SK-N-SH (cell line): ENCODE data around the gene CALD1. TPM values are rescaled to one million over a fixed set of nuclear protein-coding genes. Genes with fewer than 3 reads are reported as not detected.

Experiments
- CTCF ChIA-PET: fragments of 300-600, 350-600 bp; formaldehyde crosslinking; extraction: SDS; loops from one replicate; lab custom pipeline; 2021; lab: Yijun Ruan, JAX
- POLR2A ChIA-PET: fragments of 350-600 bp; sonication (Branson Sonifier 250); formaldehyde crosslinking; extraction: SDS; loops from one replicate; lab custom pipeline; 2020; ENCODE audit warnings: antibody characterized with exemption, inconsistent platforms; lab: Yijun Ruan, JAX
- DNase-seq: peaks from one replicate; pipeline ENCODE4 v3.0.0; 2012
- H2AFZ ChIP-seq: fragments of 200-600 bp; sonication (generic); 2 replicates; pipeline ENCODE4 v1.8.1; 2016; ENCODE audit warnings: antibody characterized with exemption, mild to moderate bottlenecking, low read depth
- H3F3A ChIP-seq: fragments of 200-600 bp; sonication (generic); replicated peaks from 2 replicates; pipeline ENCODE3; 2016; ENCODE audit warnings: antibody characterized with exemption, mild to moderate bottlenecking; ENCODE audit not compliant: insufficient read depth
- H3K27ac ChIP-seq, 2 experiments: fragments of 200-500 bp in 1 of 2; fragments of 200-600 bp in 1 of 2; sonication (Bioruptor generic) in 1 of 2; sonication (generic), shearing (Covaris generic) in 1 of 2; 2 replicates each; pipeline versions ENCODE4 v1.5.1 to v1.6.1; 2014 to 2016; ENCODE audit warnings: low read depth in 2 of 2, inconsistent platforms in 1 of 2, low read length in 1 of 2, mild to moderate bottlenecking in 1 of 2, mixed read lengths in 1 of 2
- H3K27me3 ChIP-seq: fragments of 200-600 bp; sonication (generic), shearing (Covaris generic); 2 replicates; pipeline ENCODE4 v1.6.1; 2016; ENCODE audit warnings: mixed run types; ENCODE audit not compliant: insufficient read depth
- H3K36me3 ChIP-seq, 2 experiments: fragments of 200-500 bp in 1 of 2; fragments of 200-600 bp in 1 of 2; sonication (Bioruptor generic) in 1 of 2; sonication (generic) in 1 of 2; replicated peaks in 1 of 2; 2 replicates each; pipeline versions ENCODE3 to v1.5.1; 2014 to 2016; ENCODE audit warnings: low read length in 1 of 2, mild to moderate bottlenecking in 1 of 2; ENCODE audit not compliant: insufficient read depth in 2 of 2, control insufficient read depth in 1 of 2
- H3K4me1 ChIP-seq, 2 experiments: fragments of 200-500 bp in 1 of 2; fragments of 200-600 bp in 1 of 2; sonication (Bioruptor generic) in 1 of 2; sonication (generic), shearing (Covaris generic) in 1 of 2; 2 replicates each; pipeline versions ENCODE4 v1.5.1 to v1.6.1; 2014 to 2016; ENCODE audit warnings: low read depth in 1 of 2, low read length in 1 of 2, mixed run types in 1 of 2; ENCODE audit not compliant: insufficient read depth in 2 of 2, control insufficient read depth in 1 of 2
- H3K4me2 ChIP-seq: fragments of 200-600 bp; sonication (generic), shearing (Covaris generic); 2 replicates; pipeline ENCODE4 v1.6.1; 2017; ENCODE audit warnings: mixed run types
- H3K4me3 ChIP-seq, 2 experiments: fragments of 200-500 bp in 1 of 2; fragments of 200-600 bp in 1 of 2; sonication (Bioruptor generic) in 1 of 2; sonication (generic), shearing (Covaris generic) in 1 of 2; 2 replicates each; pipeline versions ENCODE4 v1.5.1 to v1.8.1; 2014 to 2016; ENCODE audit warnings: low read depth in 2 of 2, inconsistent platforms in 1 of 2, low read length in 1 of 2, mild to moderate bottlenecking in 1 of 2, mixed read lengths in 1 of 2, moderate library complexity in 1 of 2
- H3K79me2 ChIP-seq: fragments of 200-600 bp; sonication (generic); 2 replicates; pipeline ENCODE4 v1.8.1; 2017; ENCODE audit warnings: mild to moderate bottlenecking; ENCODE audit not compliant: insufficient read depth
- H3K9ac ChIP-seq: fragments of 200-600 bp; sonication (generic); 2 replicates; pipeline ENCODE4 v1.6.1; 2017; ENCODE audit warnings: mixed run types
- H3K9me2 ChIP-seq: fragments of 200-600 bp; sonication (generic); 2 replicates; pipeline ENCODE4 v1.6.1; 2017; ENCODE audit warnings: mixed run types
- H3K9me3 ChIP-seq: fragments of 200-600 bp; sonication (generic); 2 replicates; pipeline ENCODE4 v1.6.1; 2017; ENCODE audit warnings: mixed run types, mild to moderate bottlenecking, moderate library complexity
- H4K20me1 ChIP-seq: fragments of 200-600 bp; sonication (generic); 2 replicates; pipeline ENCODE4 v1.6.1; 2017; ENCODE audit warnings: mild to moderate bottlenecking, mixed run types; ENCODE audit not compliant: insufficient read depth
- ELF1 ChIP-seq: IDR thresholded peaks from 2 replicates; pipeline ENCODE4 v1.4.0; 2012
- EP300 ChIP-seq, 2 experiments: IDR thresholded peaks; 2 replicates each; pipeline versions ENCODE4 v1.4.0 to v1.6.1; 2012; ENCODE audit warnings: borderline replicate concordance in 1 of 2, low read depth in 1 of 2, low read length in 1 of 2
- EZH2phosphoT487 ChIP-seq: fragments of 200-600 bp; sonication (generic); IDR thresholded peaks from 2 replicates; pipeline ENCODE4 v1.6.1; 2017; ENCODE audit warnings: low read depth, mixed run types, mild to moderate bottlenecking, antibody characterized with exemption, moderate library complexity, borderline replicate concordance
- FOSL2 ChIP-seq: IDR thresholded peaks from 2 replicates; pipeline ENCODE4 v1.4.0; 2012; ENCODE audit warnings: low read depth, mild to moderate bottlenecking, moderate library complexity, borderline replicate concordance
- FOXJ3 ChIP-seq: sonication (generic); formaldehyde crosslinking; IDR thresholded peaks from 2 replicates; pipeline ENCODE4 v1.5.1; 2020; ENCODE audit warnings: mild to moderate bottlenecking, missing genetic modification reagents
- GABPA ChIP-seq: IDR thresholded peaks from 2 replicates; pipeline ENCODE4 v1.4.0; 2012; ENCODE audit warnings: low read depth, mild to moderate bottlenecking
- JUND ChIP-seq: IDR thresholded peaks from 2 replicates; pipeline ENCODE4 v1.4.0; 2012
- MAX ChIP-seq: IDR thresholded peaks from 2 replicates; pipeline ENCODE4 v1.4.0; 2012; ENCODE audit warnings: low read depth
- MEF2A ChIP-seq: IDR thresholded peaks from 2 replicates; pipeline ENCODE4 v1.4.0; 2012; ENCODE audit warnings: low read depth, borderline replicate concordance
- NRF1 ChIP-seq: IDR thresholded peaks from 2 replicates; pipeline ENCODE4 v1.6.1; 2012; ENCODE audit warnings: low read depth, mild to moderate bottlenecking, low read length
- POLR2AphosphoS5 ChIP-seq: IDR thresholded peaks from 2 replicates; pipeline ENCODE4 v1.6.1; 2012; ENCODE audit warnings: low read depth, low read length
- TAF1 ChIP-seq: IDR thresholded peaks from 2 replicates; pipeline ENCODE4 v1.6.1; 2012; ENCODE audit warnings: low read depth, mild to moderate bottlenecking, low read length, moderate library complexity, borderline replicate concordance
- TCF12 ChIP-seq: IDR thresholded peaks from 2 replicates; pipeline ENCODE4 v1.4.0; 2012
- USF2 ChIP-seq: fragments of 150-350 bp; IDR thresholded peaks from 2 replicates; pipeline ENCODE4 v1.6.1; 2017; ENCODE audit warnings: antibody characterized with exemption, low read length, low read depth, borderline replicate concordance
- YY1 ChIP-seq: IDR thresholded peaks from 2 replicates; pipeline ENCODE4 v1.4.0; 2012; ENCODE audit warnings: low read depth, mild to moderate bottlenecking
- WGBS: methylation state at CpG from one replicate; pipeline ENCODE4 v1.1.6; 2017; ENCODE audit warnings: low lambda C conversion rate; 5-methylcytosine and 5-hydroxymethylcytosine counted together
- polyA plus RNA-seq, 3 experiments: library from polyadenylated mRNA; depleted of rRNA; stranded (reverse); fragments of >200 nt; gene quantifications; 2 replicates each; pipeline ENCODE4 v1.2.3, GENCODE V29; 2012
- TF ChIP-seq, protein P1 (sequence below): IDR thresholded peaks from 2 replicates; pipeline ENCODE4 v1.4.0; 2012; ENCODE audit warnings: low read depth, borderline replicate concordance
- TF ChIP-seq, protein P2 (sequence below): IDR thresholded peaks from 2 replicates; pipeline ENCODE4; 2012
- TF ChIP-seq, protein P3 (sequence below): IDR thresholded peaks from 2 replicates; pipeline ENCODE4 v1.4.0; 2012; ENCODE audit warnings: low read depth, borderline replicate concordance

The CALD1 gene
- polyA plus RNA-seq, 1 of the 3 experiments (the other 2 are of a cell fraction), result 299 TPM

DNA sequence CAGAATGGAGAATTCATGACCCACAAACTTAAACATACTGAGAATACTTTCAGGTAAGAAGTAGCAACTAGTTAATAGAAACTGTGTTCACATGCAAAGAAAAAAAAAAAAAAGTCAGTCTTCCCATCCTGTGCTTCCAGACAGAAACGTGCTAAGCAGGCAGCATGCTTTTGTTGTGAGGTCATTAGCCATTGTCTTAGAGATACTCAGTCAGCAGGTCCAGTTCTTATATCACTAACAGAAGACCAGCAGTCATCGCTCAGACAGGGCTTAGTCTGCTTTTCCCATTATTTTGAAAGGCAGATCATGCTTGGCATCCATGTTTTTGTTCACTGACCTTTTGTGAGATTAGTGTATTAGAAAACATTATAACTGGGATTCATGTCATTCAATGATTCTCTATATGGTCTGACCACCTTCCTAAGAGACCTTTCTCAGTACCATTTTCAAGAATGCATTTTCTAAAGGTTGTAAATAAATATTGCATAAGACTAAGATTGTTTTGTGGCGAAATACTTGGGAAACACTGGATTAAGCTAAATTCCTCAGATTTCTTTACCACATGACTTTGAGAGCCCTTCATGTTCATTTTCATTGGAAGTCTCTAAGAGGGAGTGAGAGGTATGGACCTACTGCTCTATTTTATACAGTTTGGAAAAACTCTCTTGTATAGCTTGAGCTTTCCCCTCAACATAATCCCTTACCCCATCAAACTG is 161.9 kb downstream of the CALD1 start:
- peaks cover 92 to 93% of the 10 kb centered on the region in 2 experiments for H3K36me3 ChIP-seq

GRCh38 chr7:134941952-134942351 is 162.5 kb downstream of the CALD1 start:
- Histone ChIP-seq H3K4me2 (no peak overlapping the region), H3K36me3 (peaks cover 90 to 96% of the 10 kb centered on the region in 2 experiments), H2AFZ (no peak overlapping the region), H3F3A (peaks cover 49% of the 10 kb centered on the region), H3K9me3 (no peaks in the 10 kb centered on the region), H3K9me2 (no peaks in the 10 kb centered on the region), H3K4me1 (peaks cover 7 to 16% of the 10 kb centered on the region in 2 experiments; a peak in 2 of 4 replicates), H3K27me3 (no peaks in the 10 kb centered on the region)
- POLR2A ChIA-PET, result no interaction called here
- WGBS, result 91% methylated on average over 5 of the region's 5 CpGs
- no peak for DNase-seq
- no peak for TF ChIP-seq USF2
- no peak for TF ChIP-seq EP300 (IDR thresholded peaks at IDR 0.05; ENCODE audit: borderline replicate concordance in 1 of 2, low read depth in 1 of 2, low read length in 1 of 2)
- no peak for TF ChIP-seq EZH2phosphoT487
- TF ChIP-seq POLR2AphosphoS5, result no peak
- no peak for TF ChIP-seq TAF1
- TF ChIP-seq, protein P1, sequence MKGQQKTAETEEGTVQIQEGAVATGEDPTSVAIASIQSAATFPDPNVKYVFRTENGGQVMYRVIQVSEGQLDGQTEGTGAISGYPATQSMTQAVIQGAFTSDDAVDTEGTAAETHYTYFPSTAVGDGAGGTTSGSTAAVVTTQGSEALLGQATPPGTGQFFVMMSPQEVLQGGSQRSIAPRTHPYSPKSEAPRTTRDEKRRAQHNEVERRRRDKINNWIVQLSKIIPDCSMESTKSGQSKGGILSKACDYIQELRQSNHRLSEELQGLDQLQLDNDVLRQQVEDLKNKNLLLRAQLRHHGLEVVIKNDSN, result no peak
- no peak for TF ChIP-seq GABPA
- TF ChIP-seq FOSL2, result no peak
- TF ChIP-seq MEF2A, result no peak
- TF ChIP-seq YY1, result no peak
- no peak for TF ChIP-seq FOXJ3
- no peak for TF ChIP-seq NRF1
- TF ChIP-seq, all 33 proteins: peak for 0
- Histone ChIP-seq H4K20me1 (no peaks in the 10 kb centered on the region), H3K9ac (no peak overlapping the region), H3K27ac (peak overlapping the region in 1 of 2 experiments; percentile 48; a peak in 2 of 4 replicates), H3K79me2 (peaks cover 57% of the 10 kb centered on the region), H3K4me3 (no peak overlapping the region)
- CTCF ChIA-PET, result interaction anchor here (1.0 to 6.7 kb wide), 9 partner anchors 9 to 309 kb away, joined by 3 to 114 read pairs (median 9); no protein-coding TSS in a partner anchor

More for the DNA sequence above, 161.9 kb downstream of the CALD1 start:
- no peak overlapping the region for H3K4me2 ChIP-seq
- H3K79me2 ChIP-seq, result peaks cover 56% of the 10 kb centered on the region
- no peaks in the 10 kb centered on the region for H4K20me1 ChIP-seq
- H3K4me3 ChIP-seq, result no peak overlapping the region
- H3F3A ChIP-seq, result peaks cover 49% of the 10 kb centered on the region
- H3K4me1 ChIP-seq, result peaks cover 7 to 19% of the 10 kb centered on the region in 2 experiments; a peak in 2 of 4 replicates
- H3K27me3 ChIP-seq, result no peaks in the 10 kb centered on the region
- H3K9me3 ChIP-seq, result no peaks in the 10 kb centered on the region
- H3K9me2 ChIP-seq, result no peaks in the 10 kb centered on the region
- POLR2A ChIA-PET, result no interaction called here
- 0 out of 2 replicates have a peak overlapping the region, but pooled peaks have one; percentile 0 for H3K9ac ChIP-seq
- WGBS, result 61% methylated on average over 3 of the region's 3 CpGs
- no peak for DNase-seq
- no peak overlapping the region for H2AFZ ChIP-seq
- CTCF ChIA-PET, result interaction anchor here (1.0 to 6.7 kb wide), 7 partner anchors 9 to 308 kb away, joined by 3 to 114 read pairs (median 4); no protein-coding TSS in a partner anchor
- peak overlapping the region; percentile 11 to 48; a peak in 3 of 4 replicates for H3K27ac ChIP-seq
- TF ChIP-seq, protein P2, sequence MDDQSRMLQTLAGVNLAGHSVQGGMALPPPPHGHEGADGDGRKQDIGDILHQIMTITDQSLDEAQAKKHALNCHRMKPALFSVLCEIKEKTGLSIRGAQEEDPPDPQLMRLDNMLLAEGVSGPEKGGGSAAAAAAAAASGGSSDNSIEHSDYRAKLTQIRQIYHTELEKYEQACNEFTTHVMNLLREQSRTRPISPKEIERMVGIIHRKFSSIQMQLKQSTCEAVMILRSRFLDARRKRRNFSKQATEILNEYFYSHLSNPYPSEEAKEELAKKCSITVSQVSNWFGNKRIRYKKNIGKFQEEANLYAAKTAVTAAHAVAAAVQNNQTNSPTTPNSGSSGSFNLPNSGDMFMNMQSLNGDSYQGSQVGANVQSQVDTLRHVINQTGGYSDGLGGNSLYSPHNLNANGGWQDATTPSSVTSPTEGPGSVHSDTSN, result peak; percentile 32; the same call in 1 of the 2 replicates
- peak; percentile 78 for TF ChIP-seq MAX
- peak; percentile 50; the same call in 1 of the 2 replicates for TF ChIP-seq JUND
- TF ChIP-seq, protein P3, sequence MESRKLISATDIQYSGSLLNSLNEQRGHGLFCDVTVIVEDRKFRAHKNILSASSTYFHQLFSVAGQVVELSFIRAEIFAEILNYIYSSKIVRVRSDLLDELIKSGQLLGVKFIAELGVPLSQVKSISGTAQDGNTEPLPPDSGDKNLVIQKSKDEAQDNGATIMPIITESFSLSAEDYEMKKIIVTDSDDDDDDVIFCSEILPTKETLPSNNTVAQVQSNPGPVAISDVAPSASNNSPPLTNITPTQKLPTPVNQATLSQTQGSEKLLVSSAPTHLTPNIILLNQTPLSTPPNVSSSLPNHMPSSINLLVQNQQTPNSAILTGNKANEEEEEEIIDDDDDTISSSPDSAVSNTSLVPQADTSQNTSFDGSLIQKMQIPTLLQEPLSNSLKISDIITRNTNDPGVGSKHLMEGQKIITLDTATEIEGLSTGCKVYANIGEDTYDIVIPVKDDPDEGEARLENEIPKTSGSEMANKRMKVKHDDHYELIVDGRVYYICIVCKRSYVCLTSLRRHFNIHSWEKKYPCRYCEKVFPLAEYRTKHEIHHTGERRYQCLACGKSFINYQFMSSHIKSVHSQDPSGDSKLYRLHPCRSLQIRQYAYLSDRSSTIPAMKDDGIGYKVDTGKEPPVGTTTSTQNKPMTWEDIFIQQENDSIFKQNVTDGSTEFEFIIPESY, result no peak
- TF ChIP-seq TCF12, result peak; percentile 19; the same call in 1 of the 2 replicates
- TF ChIP-seq YY1, result peak; percentile 35; the same call in 1 of the 2 replicates
- no peak for TF ChIP-seq ELF1
- TF ChIP-seq FOSL2, result peak; percentile 43; the same call in 1 of the 2 replicates
